GM12892 (cell line): ENCODE measurements around the gene APMAP.

Experiments
- POLR2A ChIP-seq: IDR thresholded peaks from 2 replicates; pipeline ENCODE4 v1.6.1; 2011; ENCODE audit warnings: low read depth, low read length, control low read depth
- POLR2AphosphoS5 ChIP-seq: IDR thresholded peaks from 2 replicates; pipeline ENCODE4 v1.6.1; 2011; ENCODE audit warnings: low read depth, low read length, control low read depth
- TAF1 ChIP-seq: IDR thresholded peaks from 2 replicates; pipeline ENCODE4 v1.6.1; 2011; ENCODE audit warnings: low read depth, mild to moderate bottlenecking, control low read depth, low read length, borderline replicate concordance

GRCh38 chr20:24994186-24994465 lies 1.6 kb upstream of the APMAP start:
- TF ChIP-seq POLR2AphosphoS5 (no peak), POLR2A (no peak), TAF1 (no peak)
